Panc1 (cell line): ENCODE results near the gene XYLT1. TPM values are rescaled to one million over a fixed set of nuclear protein-coding genes. Genes with fewer than 3 reads are reported as not detected.

Source experiments
- ATAC-seq: fragments of 200-7000 bp; cut with Tn5 transposase; 2 replicates; pipeline ENCODE4 v1.9.1; 2020; ENCODE audit warnings: mild to moderate bottlenecking, moderate library complexity
- BruUV-seq: library from RNA; stranded (reverse); fragments of 400-500 nt; replicated peaks from 2 replicates; lab custom pipeline; 2021; lab: Mats Ljungman, UMichigan
- CTCF ChIA-PET: fragments of 300-600 bp; sonication (Branson Sonifier 250); formaldehyde crosslinking; loops from one replicate; lab custom pipeline; 2022; ENCODE audit warnings: antibody characterized with exemption; lab: Charles Lee
- POLR2A ChIA-PET: fragments of 300-600 bp; sonication (Branson Sonifier 250); formaldehyde crosslinking; loops from one replicate; lab custom pipeline; 2022; ENCODE audit warnings: antibody characterized with exemption; lab: Charles Lee
- DNase-seq: peaks from one replicate; pipeline ENCODE4 v3.0.0-alpha.2; 2010; ENCODE audit warnings: low read depth, low spot score
- H3K27ac ChIP-seq: 2 replicates; pipeline ENCODE4 v1.5.1; 2011; ENCODE audit warnings: mild to moderate bottlenecking, low read length, inconsistent platforms
- H3K27me3 ChIP-seq: fragments of 200-500 bp; sonication (Bioruptor generic); 2 replicates; pipeline ENCODE4 v1.6.0; 2014; ENCODE audit warnings: low read length, inconsistent platforms; ENCODE audit not compliant: control insufficient read depth, insufficient read depth
- H3K36me3 ChIP-seq: fragments of 200-500 bp; sonication (Bioruptor generic); 2 replicates; pipeline ENCODE4 v1.5.1; 2014; ENCODE audit warnings: inconsistent platforms, mild to moderate bottlenecking, low read length, moderate library complexity; ENCODE audit not compliant: control insufficient read depth, insufficient read depth
- H3K4me1 ChIP-seq: 2 replicates; pipeline ENCODE4 v1.5.1; 2011; ENCODE audit warnings: inconsistent platforms, mild to moderate bottlenecking, low read length, moderate library complexity; ENCODE audit not compliant: control insufficient read depth, insufficient read depth
- H3K4me3 ChIP-seq, 2 experiments: 2 replicates each; pipeline ENCODE4 v1.5.1; 2011 to 2012; ENCODE audit warnings: low read depth in 2 of 2, low read length in 2 of 2, mild to moderate bottlenecking in 2 of 2, inconsistent platforms in 1 of 2, moderate library complexity in 1 of 2
- H3K9me3 ChIP-seq: fragments of 200-500 bp; sonication (Bioruptor generic); 2 replicates; pipeline ENCODE4 v1.5.1; 2014; ENCODE audit warnings: low read depth, mild to moderate bottlenecking, inconsistent platforms, low read length, moderate library complexity; ENCODE audit not compliant: control insufficient read depth, insufficient read depth
- POLR2AphosphoS5 ChIP-seq: IDR thresholded peaks from 2 replicates; pipeline ENCODE4 v1.6.1; 2012; ENCODE audit warnings: mild to moderate bottlenecking, low read depth, low read length, moderate library complexity
- SIN3A ChIP-seq: IDR thresholded peaks from 2 replicates; pipeline ENCODE4 v1.6.1; 2012; ENCODE audit warnings: low read depth, mild to moderate bottlenecking, low read length, moderate library complexity, borderline replicate concordance; ENCODE audit not compliant: insufficient read depth
- TCF7L2 ChIP-seq: IDR thresholded peaks from 2 replicates; pipeline ENCODE4 v1.6.1; 2011; ENCODE audit warnings: mild to moderate bottlenecking, low read depth, low read length, inconsistent platforms
- in situ Hi-C: cut with HindIII; loops from 2 replicates; pipeline ENCODE4 v1.10.0; 2016; ENCODE audit warnings: low sequenced_read_pairs, low pct_unique_long_range_greater_than_20kb
- intact Hi-C: fragments of 100-400 bp; cut with micrococcal nuclease; formaldehyde crosslinking; loops from one replicate; pipeline ENCODE4 v1.10.0; 2022; ENCODE audit not compliant: unreplicated experiment
- total RNA-seq: library from RNA; stranded (reverse); gene quantifications from one replicate; pipeline ENCODE4 v1.2.1, GENCODE V29; 2021; ENCODE audit not compliant: unreplicated experiment
- TF ChIP-seq, protein P1 (sequence below): fragments of 450-650 bp; IDR thresholded peaks from 2 replicates; pipeline ENCODE4 v1.5.1; 2017; ENCODE audit warnings: mild to moderate bottlenecking
- TF ChIP-seq, protein P2 (sequence below), 2 experiments: IDR thresholded peaks; 2 replicates each; pipeline ENCODE4 v1.6.1; 2011 to 2012; ENCODE audit warnings: low read depth in 2 of 2, control low read depth in 1 of 2, low read length in 1 of 2, mild to moderate bottlenecking in 1 of 2, moderate library complexity in 1 of 2; ENCODE audit not compliant: insufficient read depth in 1 of 2

Gene XYLT1
- total RNA-seq, 1 experiment from 2014 or later: 0.62 TPM

DNA sequence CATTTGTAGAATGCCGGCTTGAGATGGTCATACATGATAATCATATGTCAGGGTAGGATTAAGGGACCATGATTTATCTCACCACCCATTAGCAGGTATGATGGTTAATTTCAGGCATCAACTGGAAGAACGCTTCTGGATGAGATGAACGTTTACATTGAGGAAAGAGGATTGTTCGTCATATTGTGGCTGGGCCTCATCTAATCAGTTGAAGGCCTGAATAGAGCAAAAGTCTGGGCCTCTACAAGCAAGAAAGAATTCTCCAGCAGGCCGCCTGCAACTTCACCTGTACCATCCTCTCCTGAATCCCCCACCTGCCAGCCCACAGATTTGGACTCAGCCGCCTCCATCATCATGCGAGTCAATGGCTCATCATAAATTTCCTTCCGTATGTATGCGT, 30.6 kb upstream of the XYLT1 start:
- TF ChIP-seq, protein P1, sequence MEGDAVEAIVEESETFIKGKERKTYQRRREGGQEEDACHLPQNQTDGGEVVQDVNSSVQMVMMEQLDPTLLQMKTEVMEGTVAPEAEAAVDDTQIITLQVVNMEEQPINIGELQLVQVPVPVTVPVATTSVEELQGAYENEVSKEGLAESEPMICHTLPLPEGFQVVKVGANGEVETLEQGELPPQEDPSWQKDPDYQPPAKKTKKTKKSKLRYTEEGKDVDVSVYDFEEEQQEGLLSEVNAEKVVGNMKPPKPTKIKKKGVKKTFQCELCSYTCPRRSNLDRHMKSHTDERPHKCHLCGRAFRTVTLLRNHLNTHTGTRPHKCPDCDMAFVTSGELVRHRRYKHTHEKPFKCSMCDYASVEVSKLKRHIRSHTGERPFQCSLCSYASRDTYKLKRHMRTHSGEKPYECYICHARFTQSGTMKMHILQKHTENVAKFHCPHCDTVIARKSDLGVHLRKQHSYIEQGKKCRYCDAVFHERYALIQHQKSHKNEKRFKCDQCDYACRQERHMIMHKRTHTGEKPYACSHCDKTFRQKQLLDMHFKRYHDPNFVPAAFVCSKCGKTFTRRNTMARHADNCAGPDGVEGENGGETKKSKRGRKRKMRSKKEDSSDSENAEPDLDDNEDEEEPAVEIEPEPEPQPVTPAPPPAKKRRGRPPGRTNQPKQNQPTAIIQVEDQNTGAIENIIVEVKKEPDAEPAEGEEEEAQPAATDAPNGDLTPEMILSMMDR: no peak
- TF ChIP-seq, protein P2, sequence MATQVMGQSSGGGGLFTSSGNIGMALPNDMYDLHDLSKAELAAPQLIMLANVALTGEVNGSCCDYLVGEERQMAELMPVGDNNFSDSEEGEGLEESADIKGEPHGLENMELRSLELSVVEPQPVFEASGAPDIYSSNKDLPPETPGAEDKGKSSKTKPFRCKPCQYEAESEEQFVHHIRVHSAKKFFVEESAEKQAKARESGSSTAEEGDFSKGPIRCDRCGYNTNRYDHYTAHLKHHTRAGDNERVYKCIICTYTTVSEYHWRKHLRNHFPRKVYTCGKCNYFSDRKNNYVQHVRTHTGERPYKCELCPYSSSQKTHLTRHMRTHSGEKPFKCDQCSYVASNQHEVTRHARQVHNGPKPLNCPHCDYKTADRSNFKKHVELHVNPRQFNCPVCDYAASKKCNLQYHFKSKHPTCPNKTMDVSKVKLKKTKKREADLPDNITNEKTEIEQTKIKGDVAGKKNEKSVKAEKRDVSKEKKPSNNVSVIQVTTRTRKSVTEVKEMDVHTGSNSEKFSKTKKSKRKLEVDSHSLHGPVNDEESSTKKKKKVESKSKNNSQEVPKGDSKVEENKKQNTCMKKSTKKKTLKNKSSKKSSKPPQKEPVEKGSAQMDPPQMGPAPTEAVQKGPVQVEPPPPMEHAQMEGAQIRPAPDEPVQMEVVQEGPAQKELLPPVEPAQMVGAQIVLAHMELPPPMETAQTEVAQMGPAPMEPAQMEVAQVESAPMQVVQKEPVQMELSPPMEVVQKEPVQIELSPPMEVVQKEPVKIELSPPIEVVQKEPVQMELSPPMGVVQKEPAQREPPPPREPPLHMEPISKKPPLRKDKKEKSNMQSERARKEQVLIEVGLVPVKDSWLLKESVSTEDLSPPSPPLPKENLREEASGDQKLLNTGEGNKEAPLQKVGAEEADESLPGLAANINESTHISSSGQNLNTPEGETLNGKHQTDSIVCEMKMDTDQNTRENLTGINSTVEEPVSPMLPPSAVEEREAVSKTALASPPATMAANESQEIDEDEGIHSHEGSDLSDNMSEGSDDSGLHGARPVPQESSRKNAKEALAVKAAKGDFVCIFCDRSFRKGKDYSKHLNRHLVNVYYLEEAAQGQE (IDR thresholded peaks at IDR 0.05; ENCODE audit: insufficient read depth in 1 of 2, low read depth in 2 of 2, low read length in 1 of 2): no peak
- TF ChIP-seq SIN3A: no peak
- TF ChIP-seq TCF7L2: no peak
- no peak for TF ChIP-seq POLR2AphosphoS5
- ChIA-PET POLR2A (no interaction called here), CTCF (no interaction called here)
- Histone ChIP-seq H3K4me3 (no peak overlapping the region), H3K9me3 (no peaks in the 10 kb centered on the region), H3K36me3 (no peaks in the 10 kb centered on the region), H3K27me3 (no peaks in the 10 kb centered on the region; the same call in 1 of the 2 replicates), H3K27ac (no peak overlapping the region), H3K4me1 (no peaks in the 10 kb centered on the region)
- in situ Hi-C loops: no loop called here
- BruUV-seq: no TSS peak
- intact Hi-C loops: no loop called here
- DNase-seq (no peak), ATAC-seq (no peak)

DNA sequence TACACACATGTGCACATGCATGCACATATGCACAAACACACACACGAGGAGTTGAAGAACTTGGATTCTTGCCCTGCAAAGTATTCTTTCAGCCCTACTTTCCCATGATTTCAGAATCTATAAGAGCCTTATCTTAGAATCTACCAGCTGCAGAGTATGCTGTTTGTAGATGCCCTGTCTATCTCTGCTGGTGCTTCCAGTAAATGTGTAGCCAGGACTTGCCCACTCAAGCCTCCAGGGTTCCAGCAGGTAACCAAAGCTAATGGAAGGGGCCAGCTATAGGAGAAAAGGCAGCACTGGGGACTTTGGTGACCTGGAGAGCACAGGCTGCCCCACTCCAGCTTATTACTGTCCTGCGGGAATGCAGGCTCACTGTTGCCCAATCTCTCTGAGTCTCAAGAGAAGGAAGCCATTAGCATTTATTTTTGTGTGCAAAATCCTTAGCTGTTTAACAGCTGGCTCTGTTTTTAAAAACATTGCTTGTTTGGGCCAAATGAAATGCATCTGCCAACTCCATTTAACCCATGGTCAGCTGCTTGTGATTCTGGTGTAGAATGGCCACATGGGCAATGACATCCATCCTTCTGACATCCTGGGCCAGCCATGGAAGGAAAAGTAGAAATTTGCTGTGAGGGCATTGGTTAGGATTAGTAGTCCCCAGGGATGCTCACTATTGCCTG, 28.6 kb upstream of the XYLT1 start:
- TF ChIP-seq TCF7L2 (no peak), SIN3A (no peak), POLR2AphosphoS5 (no peak)
- TF ChIP-seq, protein P1: no peak
- TF ChIP-seq, protein P2 (IDR thresholded peaks at IDR 0.05; ENCODE audit: insufficient read depth in 1 of 2, low read depth in 2 of 2, low read length in 1 of 2): no peak
- no peak for ATAC-seq
- no TSS peak for BruUV-seq
- Histone ChIP-seq H3K4me3 (no peak overlapping the region), H3K27me3 (no peaks in the 10 kb centered on the region; the same call in 1 of the 2 replicates), H3K4me1 (no peaks in the 10 kb centered on the region), H3K9me3 (no peaks in the 10 kb centered on the region), H3K36me3 (no peaks in the 10 kb centered on the region), H3K27ac (no peak overlapping the region)
- DNase-seq: no peak
- intact Hi-C loops (no loop called here), in situ Hi-C loops (no loop called here)
- ChIA-PET POLR2A (no interaction called here), CTCF (no interaction called here)
